Brain microvascular endothelial cell (primary cell): ENCODE measurements around the gene ZNF143.

ENCODE experiments used
- DNase-seq: peaks from one replicate; pipeline ENCODE4 v3.0.0-alpha.2; 2020
- H3K27ac ChIP-seq: fragments of 250-450 bp; sonication (Bioruptor Pico); 2 replicates; pipeline ENCODE4 v1.5.1; 2020; ENCODE audit warnings: mild to moderate bottlenecking, moderate library complexity
- H3K27me3 ChIP-seq: fragments of 250-450 bp; sonication (Bioruptor Pico); replicated peaks from 2 replicates; pipeline ENCODE4 v1.5.1; 2020; ENCODE audit warnings: mild to moderate bottlenecking
- H3K36me3 ChIP-seq: fragments of 250-450 bp; sonication (Bioruptor Pico); replicated peaks from 2 replicates; pipeline ENCODE4 v1.5.1; 2020; ENCODE audit warnings: mild to moderate bottlenecking
- H3K4me3 ChIP-seq: 2 replicates; pipeline ENCODE4 v1.5.1; 2011; ENCODE audit warnings: low read depth, mild to moderate bottlenecking, control low read depth, low read length, moderate library complexity
- in situ Hi-C: cut with HindIII; loops from 2 replicates; pipeline ENCODE4 v1.10.0; 2017; ENCODE audit warnings: low sequenced_read_pairs, low pct_ligation_motif_present
- TF ChIP-seq, protein P1 (sequence below): IDR thresholded peaks from 2 replicates; pipeline ENCODE4 v1.5.1; 2011; ENCODE audit warnings: low read depth, mild to moderate bottlenecking, moderate library complexity, low read length, control low read depth, inconsistent platforms; ENCODE audit errors: missing control alignments

ZNF143 gene

DNA sequence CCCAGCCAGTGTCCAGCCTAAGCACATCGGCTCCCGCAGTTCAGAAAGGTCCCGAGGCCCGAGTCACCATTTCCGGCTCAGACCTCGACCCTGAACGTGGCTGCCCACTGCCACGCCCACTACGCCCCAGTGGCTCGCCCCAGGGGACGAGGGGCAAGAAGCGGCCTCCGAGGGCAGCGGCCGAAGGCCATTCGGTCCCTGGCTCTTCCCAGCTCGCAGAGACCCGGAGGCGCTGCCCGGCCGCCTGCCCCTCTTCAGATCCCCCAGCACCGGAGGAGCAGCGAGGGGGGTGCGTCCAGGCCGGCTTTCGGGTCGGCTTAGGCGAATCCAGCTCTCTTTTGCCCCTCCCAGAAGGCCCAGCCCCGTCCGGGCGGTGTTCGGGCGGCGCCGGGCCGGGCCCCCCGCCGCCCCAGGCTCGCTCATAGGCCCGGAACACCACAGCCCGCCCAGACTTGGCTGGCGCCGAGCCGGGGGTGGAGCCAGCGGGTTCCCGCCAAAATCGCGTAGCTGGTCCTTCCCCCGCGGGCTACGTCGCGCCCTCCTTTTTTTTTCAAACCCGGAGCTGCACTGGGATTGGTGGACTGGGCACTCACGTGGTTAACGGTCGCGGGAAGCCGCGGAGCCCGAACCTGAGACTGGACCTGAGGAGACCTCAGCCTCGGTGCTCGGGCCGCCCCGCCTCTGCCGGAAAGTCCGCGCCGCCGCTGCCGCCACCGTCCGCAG is 112.4 kb downstream of the ZNF143 start, which contains the start of gene WEE1:
TSS of gene WEE1 (plus strand) at position 619 of the 723 bp plus-strand sequence. CDS start 264 bp downstream, outside the sequence.
- Histone ChIP-seq H3K36me3 (peaks cover 2% of the 10 kb centered on the region), H3K27ac (peak within 1 kb of the TSS; percentile 98), H3K27me3 (no peaks in the 10 kb centered on the region), H3K4me3 (peak within 1 kb of the TSS; percentile 88)
- TF ChIP-seq, protein P1, sequence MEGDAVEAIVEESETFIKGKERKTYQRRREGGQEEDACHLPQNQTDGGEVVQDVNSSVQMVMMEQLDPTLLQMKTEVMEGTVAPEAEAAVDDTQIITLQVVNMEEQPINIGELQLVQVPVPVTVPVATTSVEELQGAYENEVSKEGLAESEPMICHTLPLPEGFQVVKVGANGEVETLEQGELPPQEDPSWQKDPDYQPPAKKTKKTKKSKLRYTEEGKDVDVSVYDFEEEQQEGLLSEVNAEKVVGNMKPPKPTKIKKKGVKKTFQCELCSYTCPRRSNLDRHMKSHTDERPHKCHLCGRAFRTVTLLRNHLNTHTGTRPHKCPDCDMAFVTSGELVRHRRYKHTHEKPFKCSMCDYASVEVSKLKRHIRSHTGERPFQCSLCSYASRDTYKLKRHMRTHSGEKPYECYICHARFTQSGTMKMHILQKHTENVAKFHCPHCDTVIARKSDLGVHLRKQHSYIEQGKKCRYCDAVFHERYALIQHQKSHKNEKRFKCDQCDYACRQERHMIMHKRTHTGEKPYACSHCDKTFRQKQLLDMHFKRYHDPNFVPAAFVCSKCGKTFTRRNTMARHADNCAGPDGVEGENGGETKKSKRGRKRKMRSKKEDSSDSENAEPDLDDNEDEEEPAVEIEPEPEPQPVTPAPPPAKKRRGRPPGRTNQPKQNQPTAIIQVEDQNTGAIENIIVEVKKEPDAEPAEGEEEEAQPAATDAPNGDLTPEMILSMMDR: no peak
- peak; percentile 97 for DNase-seq
- in situ Hi-C loops: no loop called here

DNA sequence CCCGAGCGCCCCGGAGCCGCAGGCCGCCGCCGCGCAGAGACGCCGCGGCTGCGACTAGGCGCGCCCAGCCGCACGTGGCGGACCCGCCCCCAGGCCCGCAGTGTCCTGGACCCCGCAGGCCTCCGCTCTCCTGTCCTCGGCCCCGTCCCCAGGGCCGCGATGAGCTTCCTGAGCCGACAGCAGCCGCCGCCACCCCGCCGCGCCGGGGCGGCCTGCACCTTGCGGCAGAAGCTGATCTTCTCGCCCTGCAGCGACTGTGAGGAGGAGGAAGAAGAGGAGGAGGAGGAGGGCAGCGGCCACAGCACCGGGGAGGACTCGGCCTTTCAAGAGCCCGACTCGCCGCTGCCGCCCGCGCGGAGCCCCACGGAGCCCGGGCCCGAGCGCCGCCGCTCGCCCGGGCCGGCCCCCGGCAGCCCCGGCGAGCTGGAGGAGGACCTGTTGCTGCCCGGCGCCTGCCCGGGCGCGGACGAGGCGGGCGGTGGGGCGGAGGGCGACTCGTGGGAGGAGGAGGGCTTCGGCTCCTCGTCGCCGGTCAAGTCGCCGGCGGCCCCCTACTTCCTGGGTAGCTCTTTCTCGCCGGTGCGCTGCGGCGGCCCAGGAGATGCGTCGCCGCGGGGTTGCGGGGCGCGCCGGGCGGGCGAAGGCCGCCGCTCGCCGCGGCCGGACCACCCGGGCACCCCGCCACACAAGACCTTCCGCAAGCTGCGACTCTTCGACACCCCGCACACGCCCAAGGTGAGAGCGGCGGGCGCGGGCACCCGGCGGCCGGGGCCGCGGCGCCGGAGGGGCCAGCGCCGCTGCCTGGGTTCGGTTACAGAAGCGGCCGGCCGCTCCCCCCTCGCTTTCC is 113.2 kb downstream of the ZNF143 start:
- DNase-seq: no peak
- TF ChIP-seq, protein P1: no peak
- H3K27me3 ChIP-seq: no peaks in the 10 kb centered on the region
- peak overlapping the region; percentile 98 for H3K27ac ChIP-seq
- H3K36me3 ChIP-seq: peaks cover 2% of the 10 kb centered on the region
- H3K4me3 ChIP-seq: peak overlapping the region; percentile 88
- in situ Hi-C loops: no loop called here

DNA sequence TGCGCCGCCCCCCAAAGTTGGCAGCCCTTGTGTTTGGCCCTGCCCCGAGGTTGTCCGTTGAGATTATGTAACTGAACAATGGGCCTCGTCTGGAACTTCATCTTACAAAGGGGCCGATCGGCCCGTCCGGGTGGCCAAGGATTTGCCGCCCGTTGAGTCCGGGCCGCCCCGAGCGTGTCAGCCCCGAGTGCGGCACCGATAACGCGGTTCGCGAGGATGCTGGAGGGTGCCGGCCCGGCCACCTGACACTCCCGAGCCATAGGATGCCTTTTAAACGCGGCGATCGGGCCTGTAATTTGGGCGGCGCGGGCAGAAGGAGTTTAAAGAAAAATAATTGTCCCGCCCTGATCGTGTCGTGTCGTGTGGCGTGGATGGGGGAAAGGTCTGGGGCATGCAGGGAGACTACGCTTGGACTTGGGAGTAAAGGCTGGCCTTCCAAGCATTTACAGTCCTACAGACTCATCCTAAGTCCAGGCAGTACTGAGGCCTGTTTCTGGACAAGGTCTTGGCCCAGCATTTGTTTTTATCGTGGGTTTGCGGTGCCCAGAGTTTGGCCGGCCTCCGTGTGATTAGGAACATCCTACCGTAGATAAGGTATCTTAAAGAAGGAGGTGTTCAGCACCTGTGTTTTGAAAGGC is 113.9 kb downstream of the ZNF143 start:
- peak overlapping the region; percentile 98 for H3K27ac ChIP-seq
- peak; percentile 22 for DNase-seq
- H3K4me3 ChIP-seq: peak overlapping the region; percentile 88
- TF ChIP-seq, protein P1: no peak
- peaks cover 7% of the 10 kb centered on the region for H3K36me3 ChIP-seq
- in situ Hi-C loops: no loop called here
- H3K27me3 ChIP-seq: no peaks in the 10 kb centered on the region

DNA sequence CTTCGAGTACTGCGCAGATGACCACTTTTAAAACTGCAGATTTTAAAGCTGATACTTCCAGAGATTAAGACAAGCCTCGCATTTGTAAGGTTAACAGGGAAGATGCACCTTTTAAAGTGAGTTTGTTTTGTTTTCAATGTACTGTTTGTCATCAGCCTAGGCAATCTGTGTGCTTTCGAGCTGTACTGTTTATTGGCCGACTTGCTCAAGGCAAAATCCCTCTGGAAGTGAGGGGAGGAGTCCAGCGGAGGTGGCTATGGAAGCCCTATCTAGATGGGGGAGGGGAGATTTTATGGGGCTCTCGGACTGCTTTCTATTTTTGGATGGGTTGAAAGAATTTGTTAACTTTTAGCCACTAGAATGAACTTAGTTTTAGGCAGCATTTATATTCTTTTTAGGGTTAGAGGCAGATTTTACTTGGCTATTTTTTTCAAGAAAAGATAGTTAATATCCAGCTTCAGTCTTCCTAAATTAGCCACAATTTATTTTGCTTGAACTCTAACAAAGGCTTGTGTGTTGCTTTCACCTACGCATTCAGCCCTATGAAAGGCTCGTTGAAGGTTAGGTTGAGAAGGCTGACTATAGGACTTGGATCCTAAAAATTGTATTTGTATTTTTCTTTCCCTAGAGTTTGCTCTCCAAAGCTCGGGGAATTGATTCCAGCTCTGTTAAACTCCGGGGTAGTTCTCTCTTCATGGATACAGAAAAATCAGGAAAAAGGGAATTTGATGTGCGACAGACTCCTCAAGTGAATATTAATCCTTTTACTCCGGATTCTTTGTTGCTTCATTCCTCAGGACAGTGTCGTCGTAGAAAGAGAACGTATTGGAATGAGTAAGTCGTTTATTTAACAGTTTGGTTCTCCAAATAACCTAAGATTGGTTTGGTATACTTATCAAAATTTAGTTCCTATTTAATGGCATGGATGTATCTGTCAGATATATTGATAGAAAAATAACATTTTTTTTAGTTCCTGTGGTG is 114.7 kb downstream of the ZNF143 start:
- peak; percentile 83 for DNase-seq
- Histone ChIP-seq H3K4me3 (peak overlapping the region; percentile 88), H3K27ac (peak overlapping the region; percentile 98), H3K36me3 (peaks cover 11% of the 10 kb centered on the region), H3K27me3 (no peaks in the 10 kb centered on the region)
- TF ChIP-seq, protein P1: no peak
- in situ Hi-C loops: no loop called here

DNA sequence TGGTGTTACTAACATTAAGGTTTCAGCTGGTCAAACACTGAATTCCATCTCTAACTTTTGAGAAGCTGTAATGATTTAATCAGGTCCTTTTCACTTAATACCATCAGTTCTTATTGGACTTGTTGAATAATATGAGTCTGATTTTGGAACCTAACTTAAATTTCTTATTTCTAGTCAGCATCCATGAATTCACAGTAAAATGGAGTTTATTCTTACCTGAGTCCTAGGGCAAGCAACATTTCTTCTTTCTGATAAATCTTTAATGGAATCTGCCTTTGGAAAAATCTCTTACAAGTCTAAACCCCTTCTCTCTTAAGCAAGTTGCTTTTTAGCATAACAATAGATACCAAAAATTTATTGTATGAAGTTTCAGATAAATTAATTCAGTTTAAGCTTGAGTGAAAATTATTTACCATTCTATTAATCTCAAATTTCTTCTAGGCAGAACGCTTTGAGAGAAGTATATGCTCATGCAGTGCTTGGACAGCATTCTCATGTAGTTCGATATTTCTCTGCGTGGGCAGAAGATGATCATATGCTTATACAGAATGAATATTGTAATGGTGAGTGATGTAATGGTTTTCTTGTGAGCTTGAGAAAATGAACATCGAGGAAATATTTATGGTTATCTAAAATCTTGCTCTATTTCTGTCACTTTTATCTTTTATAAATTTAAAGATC is 116.0 kb downstream of the ZNF143 start:
- DNase-seq: peak; percentile 52
- Histone ChIP-seq H3K4me3 (peak overlapping the region; percentile 88), H3K27me3 (no peaks in the 10 kb centered on the region), H3K27ac (peak overlapping the region; percentile 98), H3K36me3 (peaks cover 21% of the 10 kb centered on the region)
- TF ChIP-seq, protein P1: no peak
- in situ Hi-C loops: no loop called here
